ENCODE results near the gene C9orf78. TPM values are rescaled to one million over a fixed set of nuclear protein-coding genes. Genes with fewer than 3 reads are reported as not detected.

C9orf78 gene, protein sequence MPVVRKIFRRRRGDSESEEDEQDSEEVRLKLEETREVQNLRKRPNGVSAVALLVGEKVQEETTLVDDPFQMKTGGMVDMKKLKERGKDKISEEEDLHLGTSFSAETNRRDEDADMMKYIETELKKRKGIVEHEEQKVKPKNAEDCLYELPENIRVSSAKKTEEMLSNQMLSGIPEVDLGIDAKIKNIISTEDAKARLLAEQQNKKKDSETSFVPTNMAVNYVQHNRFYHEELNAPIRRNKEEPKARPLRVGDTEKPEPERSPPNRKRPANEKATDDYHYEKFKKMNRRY
- 10 to 100 TPM; 89.7 to 91.7 TPM for total RNA-seq

- peaks cover 65% of the 10 kb centered on the region for H3K36me3 Mint-ChIP-seq (ENCODE audit: low read depth)
- peak within 1 kb of the TSS; percentile 99 for H3K27ac Mint-ChIP-seq
- no peaks in the 10 kb centered on the region for H3K27me3 Mint-ChIP-seq (ENCODE audit: low read depth)
- ATAC-seq = peak; percentile 91
- no peaks in the 10 kb centered on the region for H3K9me3 Mint-ChIP-seq (ENCODE audit: insufficient read depth)
- peak within 1 kb of the TSS; percentile 98 for H3K4me3 Mint-ChIP-seq
- peak; percentile 97 for DNase-seq
- CTCF ChIA-PET = interaction anchor here (1.0 to 2.2 kb wide), 5 partner anchors 9 to 293 kb away, joined by 3 to 8 read pairs (median 4); no protein-coding TSS in a partner anchor
- H3K4me1 Mint-ChIP-seq (ENCODE audit: low read depth) = peaks cover 58% of the 10 kb centered on the region
- POLR2A ChIA-PET = interaction anchor here (0.6 to 3.2 kb wide), 19 partner anchors 9 to 292 kb away, joined by 3 to 27 read pairs (median 4); partner anchors contain the start of genes GPR107 and TOR1A
Observed at GRCh38 chr9:129835128-129835859, at the start of gene C9orf78, which contains the start of gene USP20. TSS of gene C9orf78 (minus strand) at chr9:129835275. CDS start at chr9:129835221, 54 bp downstream. TSS of gene USP20 (plus strand) at chr9:129835458. CDS start at chr9:129852556, 17,098 bp downstream.

DNA sequence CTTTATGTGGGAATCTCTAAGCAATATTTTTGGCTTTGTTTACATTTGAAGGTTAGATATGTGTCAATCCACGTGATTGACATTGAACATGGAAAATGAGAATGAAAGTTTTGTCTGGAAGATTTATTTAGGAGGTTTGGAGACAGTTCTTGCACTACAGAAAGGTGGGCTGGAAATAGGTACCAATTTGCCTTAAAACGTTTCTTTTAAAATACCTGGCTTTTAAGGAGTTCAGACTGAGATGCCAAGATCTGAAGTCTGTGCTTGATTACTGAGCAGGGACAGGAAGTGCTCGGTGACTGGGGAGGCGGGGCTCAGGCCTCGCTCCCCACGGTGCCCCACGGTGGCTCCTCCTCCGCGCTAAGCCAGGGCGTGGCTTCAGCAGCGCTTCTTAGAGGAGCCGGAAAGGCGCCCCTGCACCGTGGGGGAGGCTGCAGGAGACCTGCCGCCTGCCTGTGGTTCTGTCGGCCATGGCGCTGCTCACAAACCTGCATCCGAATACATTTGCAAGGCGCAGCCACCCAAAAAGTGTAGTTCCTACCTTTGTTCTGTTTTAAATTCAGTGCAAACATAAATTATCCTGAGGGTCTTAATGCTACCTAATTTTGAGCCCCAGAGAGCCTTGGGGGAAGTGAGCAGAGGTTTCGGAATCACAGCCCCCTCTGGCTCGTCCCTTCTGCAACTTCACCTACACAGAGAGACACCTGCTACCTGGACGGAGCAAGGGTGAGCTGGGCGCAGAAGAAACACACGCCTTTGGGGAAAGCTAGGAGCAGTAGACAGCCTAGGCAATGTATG is 49.3 kb upstream of the C9orf78 start:
- Mint-ChIP-seq H3K36me3 (ENCODE audit: low read depth) (peaks cover 69% of the 10 kb centered on the region), H3K4me1 (ENCODE audit: low read depth) (peaks cover 57% of the 10 kb centered on the region), H3K4me3 (peak overlapping the region; percentile 90)

DNA sequence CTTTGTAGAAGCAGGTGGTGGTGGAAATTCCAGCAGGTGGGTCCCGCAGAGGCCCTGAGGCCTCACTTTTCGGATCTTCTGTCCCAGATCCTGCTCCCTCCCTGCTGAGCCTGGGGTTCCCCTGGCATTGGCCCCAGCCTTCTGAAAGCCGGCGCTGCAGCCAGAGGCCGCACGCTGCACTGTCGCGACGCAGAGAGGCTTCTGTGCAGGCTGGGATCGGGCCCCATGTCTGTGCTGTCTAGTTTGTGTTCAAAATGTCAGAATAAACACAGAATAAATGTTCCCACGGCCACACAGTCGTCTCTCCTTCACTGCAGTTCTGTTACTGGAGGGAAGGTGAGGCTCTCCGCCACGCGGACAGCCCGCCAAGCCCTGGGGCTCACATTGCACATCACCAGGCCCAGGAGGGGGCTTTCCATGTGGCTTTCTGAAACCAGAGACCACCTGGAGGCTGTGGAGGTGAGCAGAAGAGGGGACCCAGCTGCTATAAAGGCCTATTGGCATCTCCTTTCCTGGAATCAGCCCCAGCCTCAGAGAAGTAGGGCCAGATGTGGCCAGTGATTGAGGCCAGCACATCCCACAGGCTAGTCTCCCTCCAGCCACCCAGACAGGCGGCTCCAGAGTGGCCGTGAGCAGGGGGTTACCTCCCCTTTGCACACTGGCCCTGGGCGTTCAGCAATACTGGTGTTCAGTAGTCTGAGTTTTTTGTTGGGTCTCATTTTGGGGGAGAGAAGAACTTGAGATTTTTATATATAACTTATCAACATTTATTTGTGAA is 46.7 kb upstream of the C9orf78 start:
- ChIA-PET POLR2A (no interaction called here), CTCF (no interaction called here)
- Mint-ChIP-seq H3K27me3 (ENCODE audit: low read depth) (no peaks in the 10 kb centered on the region), H3K4me3 (no peak overlapping the region), H3K4me1 (ENCODE audit: low read depth) (peaks cover 43% of the 10 kb centered on the region), H3K36me3 (ENCODE audit: low read depth) (peaks cover 58% of the 10 kb centered on the region), H3K27ac (no peak overlapping the region), H3K9me3 (ENCODE audit: insufficient read depth) (no peaks in the 10 kb centered on the region)
- ATAC-seq (no peak), DNase-seq (no peak)

More for the DNA sequence above, 49.3 kb upstream of the C9orf78 start:
- Mint-ChIP-seq H3K27ac (peak overlapping the region; percentile 99), H3K27me3 (ENCODE audit: low read depth) (no peaks in the 10 kb centered on the region), H3K9me3 (ENCODE audit: insufficient read depth) (no peaks in the 10 kb centered on the region)
- ChIA-PET POLR2A (interaction anchor here (0.9 to 9.5 kb wide), 17 partner anchors 10 to 216 kb away, joined by 3 to 138 read pairs (median 10); partner anchors contain the start of genes C9orf78, FNBP1, GPR107 and USP20), CTCF (interaction anchor here (0.8 to 4.7 kb wide), 30 partner anchors 10 to 223 kb away, joined by 3 to 43 read pairs (median 4); partner anchors contain the start of genes C9orf78, FNBP1 and USP20)
- peak; percentile 98 for DNase-seq
- ATAC-seq = peak; percentile 62

- Mint-ChIP-seq H3K27ac (peak overlapping the region; percentile 7), H3K9me3 (ENCODE audit: insufficient read depth) (no peaks in the 10 kb centered on the region), H3K27me3 (ENCODE audit: low read depth) (no peaks in the 10 kb centered on the region), H3K4me1 (ENCODE audit: low read depth) (peaks cover 42% of the 10 kb centered on the region), H3K4me3 (no peak overlapping the region), H3K36me3 (ENCODE audit: low read depth) (peaks cover 60% of the 10 kb centered on the region)
- ATAC-seq = no peak
- ChIA-PET CTCF (no interaction called here), POLR2A (interaction anchor here (1.0 kb wide), 1 partner anchor 11 kb away, joined by 5 read pairs; no protein-coding TSS in a partner anchor)
- no peak for DNase-seq
Observed at GRCh38 chr9:129880654-129881546, 45.8 kb upstream of the C9orf78 start.

GRCh38 chr9:129879991-129880653 is 45.0 kb upstream of the C9orf78 start:
- ChIA-PET POLR2A (interaction anchor here (1.0 kb wide), 1 partner anchor 11 kb away, joined by 5 read pairs; no protein-coding TSS in a partner anchor), CTCF (no interaction called here)
- H3K27me3 Mint-ChIP-seq (ENCODE audit: low read depth) = no peaks in the 10 kb centered on the region
- ATAC-seq (no peak), DNase-seq (no peak)
- peaks cover 42% of the 10 kb centered on the region for H3K4me1 Mint-ChIP-seq (ENCODE audit: low read depth)
- peak overlapping the region; percentile 20 for H3K27ac Mint-ChIP-seq
- no peaks in the 10 kb centered on the region for H3K9me3 Mint-ChIP-seq (ENCODE audit: insufficient read depth)
- H3K36me3 Mint-ChIP-seq (ENCODE audit: low read depth) = peaks cover 59% of the 10 kb centered on the region
- H3K4me3 Mint-ChIP-seq = no peak overlapping the region

DNA sequence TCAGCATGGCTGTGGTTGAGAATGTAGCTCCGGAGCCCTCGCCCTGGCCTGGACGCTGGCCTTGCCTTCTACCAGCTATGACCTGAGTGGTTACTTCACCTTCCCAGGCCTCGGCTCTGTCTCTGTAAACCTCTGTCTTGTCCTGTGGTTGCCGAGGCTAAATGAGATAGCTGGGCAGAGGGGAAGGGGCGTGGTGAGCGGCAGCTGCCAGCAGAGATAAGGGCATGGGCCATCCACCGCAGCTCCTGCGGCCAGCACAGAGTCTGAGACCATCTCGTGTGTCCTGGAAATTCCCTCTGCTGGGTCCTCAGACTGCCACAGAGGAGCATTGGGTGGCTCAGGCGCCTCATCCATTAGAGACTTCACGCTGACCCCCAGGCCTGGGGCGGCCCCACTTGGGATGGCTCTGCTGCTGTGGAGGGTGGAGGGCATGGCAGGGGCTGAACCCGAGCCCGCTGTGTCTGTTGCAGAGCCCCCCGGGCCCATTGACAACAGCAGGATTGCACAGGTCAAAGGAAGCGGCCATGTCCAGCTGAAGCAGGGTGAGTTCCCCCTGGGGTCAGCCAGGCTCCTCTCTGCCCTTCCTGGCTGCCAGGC is 44.1 kb upstream of the C9orf78 start:
- Mint-ChIP-seq H3K4me1 (ENCODE audit: low read depth) (peaks cover 41% of the 10 kb centered on the region), H3K27ac (peak overlapping the region; percentile 20), H3K4me3 (no peak overlapping the region), H3K9me3 (ENCODE audit: insufficient read depth) (no peaks in the 10 kb centered on the region), H3K36me3 (ENCODE audit: low read depth) (peaks cover 59% of the 10 kb centered on the region), H3K27me3 (ENCODE audit: low read depth) (no peaks in the 10 kb centered on the region)
- POLR2A ChIA-PET = interaction anchor here (1.0 to 1.1 kb wide), 2 partner anchors 8 to 10 kb away, joined by 3 to 4 read pairs; no protein-coding TSS in a partner anchor
- CTCF ChIA-PET = interaction anchor here (0.9 to 1.3 kb wide), 3 partner anchors 7 to 68 kb away, joined by 3 to 4 read pairs (median 3); no protein-coding TSS in a partner anchor
- no peak for ATAC-seq
- DNase-seq = no peak

DNA sequence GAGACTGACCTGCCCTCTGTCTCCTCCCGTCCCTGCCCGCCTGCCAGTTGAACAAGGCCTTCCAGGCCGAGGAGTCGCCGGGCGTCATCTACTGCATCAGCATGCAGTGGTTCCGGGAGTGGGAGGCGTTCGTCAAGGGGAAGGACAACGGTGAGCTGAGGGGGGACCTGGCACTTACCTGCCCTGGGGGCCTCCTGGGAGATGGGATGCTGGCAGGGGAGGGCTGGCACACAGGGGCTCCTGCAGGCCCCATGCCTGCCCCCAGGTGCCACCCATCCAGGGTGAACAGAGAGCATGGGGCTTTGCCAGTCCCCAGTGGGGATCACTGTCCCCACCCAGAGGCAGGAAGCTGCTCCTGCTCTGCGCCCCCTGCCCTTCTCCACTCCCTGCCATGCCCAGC is 43.2 kb upstream of the C9orf78 start:
- H3K36me3 Mint-ChIP-seq (ENCODE audit: low read depth) = peaks cover 60% of the 10 kb centered on the region
- ATAC-seq = no peak
- POLR2A ChIA-PET = interaction anchor here (0.9 to 1.1 kb wide), 3 partner anchors 8 to 34 kb away, joined by 3 to 4 read pairs (median 3); no protein-coding TSS in a partner anchor
- CTCF ChIA-PET = interaction anchor here (1.2 to 1.3 kb wide), 2 partner anchors 8 to 67 kb away, joined by 3 to 4 read pairs; no protein-coding TSS in a partner anchor
- H3K27me3 Mint-ChIP-seq (ENCODE audit: low read depth) = no peaks in the 10 kb centered on the region
- H3K9me3 Mint-ChIP-seq (ENCODE audit: insufficient read depth) = no peaks in the 10 kb centered on the region
- DNase-seq = no peak
- peaks cover 39% of the 10 kb centered on the region for H3K4me1 Mint-ChIP-seq (ENCODE audit: low read depth)
- peak overlapping the region; percentile 57 for H3K27ac Mint-ChIP-seq
- H3K4me3 Mint-ChIP-seq = no peak overlapping the region

GRCh38 chr9:129876815-129877214 is 41.7 kb upstream of the C9orf78 start:
- ChIA-PET POLR2A (interaction anchor here (0.9 to 1.3 kb wide), 2 partner anchors 10 to 13 kb away, joined by 3 to 5 read pairs; no protein-coding TSS in a partner anchor), CTCF (no interaction called here)
- peaks cover 46% of the 10 kb centered on the region for H3K4me1 Mint-ChIP-seq (ENCODE audit: low read depth)
- H3K36me3 Mint-ChIP-seq (ENCODE audit: low read depth) = peaks cover 66% of the 10 kb centered on the region
- ATAC-seq (peak; percentile 39), DNase-seq (no peak)
- H3K27me3 Mint-ChIP-seq (ENCODE audit: low read depth) = no peaks in the 10 kb centered on the region
- no peak overlapping the region for H3K4me3 Mint-ChIP-seq
- H3K9me3 Mint-ChIP-seq (ENCODE audit: insufficient read depth) = no peaks in the 10 kb centered on the region
- H3K27ac Mint-ChIP-seq = peak overlapping the region; percentile 86

DNA sequence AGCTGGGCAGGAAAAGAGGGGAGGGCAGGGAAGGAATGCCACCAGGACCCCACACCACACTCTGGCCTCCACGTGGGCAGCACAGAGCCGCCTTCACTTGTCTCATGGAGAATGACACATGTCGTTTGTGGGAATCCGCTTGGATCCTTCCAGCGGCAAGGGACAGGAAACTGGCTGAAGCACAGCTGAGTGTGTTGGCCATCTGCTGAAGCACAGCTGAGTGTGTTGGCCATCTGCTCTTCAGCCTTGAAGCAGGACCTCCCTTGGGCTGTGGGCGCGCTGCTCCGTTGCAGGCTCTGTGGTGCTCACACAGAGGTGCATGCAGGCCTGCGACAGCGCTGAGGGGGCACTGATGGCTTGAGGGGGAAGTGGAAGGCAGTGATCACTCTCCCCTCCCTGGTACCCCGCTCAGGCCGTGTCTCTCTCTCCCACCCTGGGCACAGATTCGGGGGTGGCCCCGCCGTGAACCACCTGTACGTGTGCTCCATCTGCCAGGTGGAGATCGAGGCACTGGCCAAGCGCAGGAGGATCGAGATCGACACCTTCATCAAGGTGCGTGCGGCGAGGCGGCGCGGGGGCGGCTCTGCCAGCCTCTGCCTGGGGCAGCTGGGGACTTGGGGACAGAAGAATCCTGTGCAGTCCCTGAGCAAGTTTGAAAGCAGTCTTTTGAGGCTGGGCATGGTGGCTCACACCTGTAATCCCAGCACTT is 40.8 kb upstream of the C9orf78 start:
- no peak for DNase-seq
- Mint-ChIP-seq H3K4me3 (no peak overlapping the region), H3K4me1 (ENCODE audit: low read depth) (peaks cover 54% of the 10 kb centered on the region), H3K36me3 (ENCODE audit: low read depth) (peaks cover 72% of the 10 kb centered on the region), H3K27me3 (ENCODE audit: low read depth) (no peaks in the 10 kb centered on the region), H3K27ac (peak overlapping the region; percentile 86), H3K9me3 (ENCODE audit: insufficient read depth) (no peaks in the 10 kb centered on the region)
- no peak for ATAC-seq
- POLR2A ChIA-PET = interaction anchor here (0.6 to 1.3 kb wide), 4 partner anchors 11 to 17 kb away, joined by 3 to 5 read pairs (median 3); no protein-coding TSS in a partner anchor
- CTCF ChIA-PET = interaction anchor here (0.9 kb wide), 1 partner anchor 37 kb away, joined by 3 read pairs; no protein-coding TSS in a partner anchor
